PC-3 (cell line): Measurements from ENCODE around the gene RPS6KC1. TPM values are rescaled to one million over a fixed set of nuclear protein-coding genes. Genes with fewer than 3 reads are reported as not detected.
A peak's percentile ranks its signal among the peaks of the same experiment; 100 is the strongest.

Experiments
- ATAC-seq: fragments of 200-7000 bp; cut with Tn5 transposase; 2 replicates; pipeline ENCODE4 v1.9.1; 2020; ENCODE audit warnings: mild to moderate bottlenecking, moderate library complexity
- BruUV-seq: library from RNA; stranded (reverse); fragments of 400-500 nt; replicated peaks from 2 replicates; lab custom pipeline; 2021; lab: Mats Ljungman, UMichigan
- CTCF ChIA-PET: fragments of 300-600 bp; sonication (Branson Sonifier 250); formaldehyde crosslinking; loops from one replicate; lab custom pipeline; 2022; ENCODE audit warnings: antibody characterized with exemption; lab: Charles Lee
- POLR2A ChIA-PET: fragments of 300-600 bp; sonication (Branson Sonifier 250); formaldehyde crosslinking; loops from one replicate; lab custom pipeline; 2022; ENCODE audit warnings: antibody characterized with exemption; ENCODE audit not compliant: unreplicated experiment; lab: Charles Lee
- DNase-seq: peaks from one replicate; pipeline ENCODE4 v3.0.0-alpha.2; 2015
- H2AFZ ChIP-seq: fragments of 300-600 bp; sonication (generic); 2 replicates; pipeline ENCODE4 v1.6.0; 2016; ENCODE audit warnings: antibody characterized with exemption, low read length
- H3F3A ChIP-seq: fragments of 300-600 bp; sonication (generic); one replicate; pipeline ENCODE4 v1.6.0; 2017; ENCODE audit warnings: antibody characterized with exemption, low read length, control low read depth, mild to moderate bottlenecking; ENCODE audit not compliant: unreplicated experiment
- H3K27ac ChIP-seq: fragments of 300-600 bp; sonication (generic); 2 replicates; pipeline ENCODE4 v1.5.1; 2016; ENCODE audit warnings: mild to moderate bottlenecking, low read length
- H3K27me3 ChIP-seq: fragments of 300-600 bp; sonication (generic); 2 replicates; pipeline ENCODE4 v1.6.1; 2016; ENCODE audit warnings: low read length, mixed read lengths
- H3K36me3 ChIP-seq: fragments of 300-600 bp; sonication (generic); 2 replicates; pipeline ENCODE4 v1.6.1; 2016; ENCODE audit warnings: low read depth, mixed run types, low read length, mixed read lengths
- H3K4me1 ChIP-seq: fragments of 300-600 bp; sonication (generic); 2 replicates; pipeline ENCODE4 v1.5.1; 2016; ENCODE audit warnings: low read length; ENCODE audit not compliant: insufficient read depth
- H3K4me2 ChIP-seq: fragments of 300-600 bp; sonication (generic); 2 replicates; pipeline ENCODE4 v1.6.0; 2016; ENCODE audit warnings: low read length
- H3K4me3 ChIP-seq: fragments of 300-600 bp; sonication (generic); 2 replicates; pipeline ENCODE4 v1.5.1; 2016; ENCODE audit warnings: mild to moderate bottlenecking, low read length, mixed read lengths
- H3K79me2 ChIP-seq: fragments of 300-600 bp; sonication (generic); 2 replicates; pipeline ENCODE4 v1.6.1; 2017; ENCODE audit warnings: low read length, mixed read lengths
- H3K9ac ChIP-seq: fragments of 300-600 bp; sonication (generic); 2 replicates; pipeline ENCODE4 v1.6.0; 2016; ENCODE audit warnings: mild to moderate bottlenecking, low read length
- H3K9me2 ChIP-seq: fragments of 300-600 bp; sonication (generic); replicated peaks from 2 replicates; pipeline ENCODE4 v1.6.1; 2016; ENCODE audit warnings: mixed run types, low read length, mixed read lengths
- H3K9me3 ChIP-seq: fragments of 300-600 bp; sonication (generic); 2 replicates; pipeline ENCODE4 v1.6.1; 2016; ENCODE audit warnings: low read length, mixed read lengths
- H4K20me1 ChIP-seq: fragments of 300-600 bp; sonication (generic); 2 replicates; pipeline ENCODE4 v1.6.1; 2016; ENCODE audit warnings: low read length, mixed read lengths
- CTCF ChIP-seq: fragments of 300-600 bp; sonication (generic); conservative IDR thresholded peaks from 2 replicates; pipeline ENCODE4 v1.5.1; 2017; ENCODE audit warnings: antibody characterized with exemption, low read depth, mild to moderate bottlenecking, low read length
- EZH2 ChIP-seq: fragments of 300-600 bp; sonication (generic); IDR thresholded peaks from one replicate; pipeline ENCODE4 v1.6.1; 2017; ENCODE audit warnings: antibody characterized with exemption, mild to moderate bottlenecking, low read length; ENCODE audit not compliant: unreplicated experiment
- EZH2phosphoT487 ChIP-seq: fragments of 300-600 bp; sonication (generic); IDR thresholded peaks from 2 replicates; pipeline ENCODE4 v1.6.1; 2018; ENCODE audit warnings: mild to moderate bottlenecking, antibody characterized with exemption, low read length, borderline replicate concordance
- intact Hi-C: fragments of 100-400 bp; cut with micrococcal nuclease; formaldehyde crosslinking; loops from 2 replicates; pipeline ENCODE4 v1.9.0; 2023
- total RNA-seq: library from RNA; depleted of rRNA; stranded (reverse); fragments of >200 nt; gene quantifications from 2 replicates; pipeline ENCODE4 v1.2.3, GENCODE V29; 2014

Gene RPS6KC1
- total RNA-seq, 1 experiment from 2014 or later, result 21.1 TPM

- H4K20me1 ChIP-seq, result 0 out of 2 replicates have a peak, but pooled peaks cover 4% of the 10 kb centered on the region
- peak overlapping the region; percentile 52; the same call in 1 of the 2 replicates for H3K4me2 ChIP-seq
- H3K9me2 ChIP-seq, result no peaks in the 10 kb centered on the region
- H3K9me3 ChIP-seq, result no peaks in the 10 kb centered on the region
- H3K27ac ChIP-seq, result peak overlapping the region; percentile 33; the same call in 1 of the 2 replicates
- no peak for ATAC-seq
- ChIA-PET POLR2A (interaction anchor here (0.6 kb wide), 1 partner anchor 9 kb away, joined by 3 read pairs; no protein-coding TSS in a partner anchor), CTCF (interaction anchor here (0.6 kb wide), 1 partner anchor 28 kb away, joined by 3 read pairs; no protein-coding TSS in a partner anchor)
- BruUV-seq, result no TSS peak
- no peaks in the 10 kb centered on the region for H3K36me3 ChIP-seq
- H3K27me3 ChIP-seq, result no peaks in the 10 kb centered on the region
- TF ChIP-seq EZH2, result no peak
- TF ChIP-seq EZH2phosphoT487, result no peak
- no peak for TF ChIP-seq CTCF
- no peak overlapping the region for H3K4me3 ChIP-seq
- H3K9ac ChIP-seq, result no peak overlapping the region
- no peak overlapping the region for H2AFZ ChIP-seq
- intact Hi-C loops, result loop anchor here (5.0 to 10.0 kb wide), 4 partner anchors 104 to 894 kb away; partner anchors contain the start of gene ANGEL2
- DNase-seq, result no peak
- peaks cover 4% of the 10 kb centered on the region for H3F3A ChIP-seq
- peaks cover 52% of the 10 kb centered on the region for H3K4me1 ChIP-seq
- H3K79me2 ChIP-seq, result peaks cover 14% of the 10 kb centered on the region; the same call in 1 of the 2 replicates
Measured at GRCh38 chr1:213120961-213121360, 69.9 kb downstream of the RPS6KC1 start.

GRCh38 chr1:213122514-213122929 is 71.5 kb downstream of the RPS6KC1 start:
- no peaks in the 10 kb centered on the region for H3K9me2 ChIP-seq
- H3K27me3 ChIP-seq, result no peaks in the 10 kb centered on the region
- no peaks in the 10 kb centered on the region for H3K36me3 ChIP-seq
- no peak overlapping the region for H2AFZ ChIP-seq
- H3K4me1 ChIP-seq, result peaks cover 62% of the 10 kb centered on the region
- peaks cover 14% of the 10 kb centered on the region; the same call in 1 of the 2 replicates for H3K79me2 ChIP-seq
- no peaks in the 10 kb centered on the region for H3K9me3 ChIP-seq
- peaks cover 4% of the 10 kb centered on the region for H3F3A ChIP-seq
- intact Hi-C loops, result loop anchor here (1.0 to 10.0 kb wide), 7 partner anchors 58 to 1000 kb away; partner anchors contain the start of gene ANGEL2
- CTCF ChIA-PET, result no interaction called here
- H3K4me2 ChIP-seq, result peak overlapping the region; percentile 63
- no peak overlapping the region for H3K4me3 ChIP-seq
- H4K20me1 ChIP-seq, result 0 out of 2 replicates have a peak, but pooled peaks cover 4% of the 10 kb centered on the region
- no TSS peak for BruUV-seq
- ATAC-seq (no peak), DNase-seq (peak; percentile 89)
- H3K9ac ChIP-seq, result no peak overlapping the region
- TF ChIP-seq CTCF (peak; percentile 74), EZH2 (no peak)
- H3K27ac ChIP-seq, result no peak overlapping the region
- POLR2A ChIA-PET, result no interaction called here

- H4K20me1 ChIP-seq, result 0 out of 2 replicates have a peak, but pooled peaks cover 4% of the 10 kb centered on the region
- H2AFZ ChIP-seq, result no peak overlapping the region
- no peaks in the 10 kb centered on the region for H3K9me2 ChIP-seq
- no peaks in the 10 kb centered on the region for H3K9me3 ChIP-seq
- DNase-seq (no peak), ATAC-seq (no peak)
- H3F3A ChIP-seq, result peaks cover 4% of the 10 kb centered on the region
- TF ChIP-seq EZH2 (no peak), EZH2phosphoT487 (no peak), CTCF (no peak)
- H3K36me3 ChIP-seq, result no peaks in the 10 kb centered on the region
- H3K27ac ChIP-seq, result 0 out of 2 replicates have a peak overlapping the region, but pooled peaks have one; percentile 5
- intact Hi-C loops, result loop anchor here (2.0 to 10.0 kb wide), 6 partner anchors 58 to 1000 kb away; partner anchors contain the start of gene ANGEL2
- ChIA-PET CTCF (interaction anchor here (0.5 kb wide), 1 partner anchor 61 kb away, joined by 5 read pairs; no protein-coding TSS in a partner anchor), POLR2A (interaction anchor here (0.5 kb wide), 1 partner anchor 53 kb away, joined by 7 read pairs; no protein-coding TSS in a partner anchor)
- peak overlapping the region; percentile 63 for H3K4me2 ChIP-seq
- H3K4me1 ChIP-seq, result peaks cover 62% of the 10 kb centered on the region
- BruUV-seq, result no TSS peak
- peaks cover 14% of the 10 kb centered on the region; the same call in 1 of the 2 replicates for H3K79me2 ChIP-seq
- no peak overlapping the region for H3K9ac ChIP-seq
- H3K4me3 ChIP-seq, result peak overlapping the region; percentile 11; the same call in 1 of the 2 replicates
- no peaks in the 10 kb centered on the region for H3K27me3 ChIP-seq
Measured at GRCh38 chr1:213123087-213123486, 72.0 kb downstream of the RPS6KC1 start.
